ENCODE results near the gene PRKRA. TPM values are rescaled to one million over a fixed set of nuclear protein-coding genes. Genes with fewer than 3 reads are reported as not detected.

PRKRA gene
- total and polyA plus RNA-seq, 2 of the 8 experiments (the other 6 are each of a cell fraction or from before 2014, with no cell fraction given) = 25.4 to 60.4 TPM

GRCh38 chr2:178412047-178412446, 38.9 kb downstream of the PRKRA start:
- no peak overlapping the region for H3K56ac ChIP-seq (replicated peaks; ENCODE audit: insufficient read length, low read depth, low read length)
- H3K27me3 ChIP-seq (replicated peaks in 1 of 4; ENCODE audit: control insufficient read depth in 3 of 4, extremely low read depth in 1 of 4, insufficient read depth in 3 of 4, low read length in 3 of 4) = no peaks in the 10 kb centered on the region
- no peak overlapping the region for H3K4ac ChIP-seq (replicated peaks; ENCODE audit: insufficient read length, low read depth, low read length)
- H2AFZ ChIP-seq (ENCODE audit: low read length) = no peak overlapping the region
- 88% methylated on average over 3 of the region's 3 CpGs; no CpG with 5 or more reads in 1 of the 2 experiments for WGBS, 2 experiments (ENCODE audit: extremely low coverage in 1 of 2, insufficient coverage in 1 of 2, insufficient read length in 1 of 2, insufficient replicate concordance in 2 of 2, low coverage in 1 of 2, low lambda C conversion rate in 2 of 2, missing lambda C conversion rate in 1 of 2)
- no peak overlapping the region for H2AK5ac ChIP-seq (ENCODE audit: low read depth, low read length)
- no peak overlapping the region for H3K27ac ChIP-seq (ENCODE audit: low read depth, low read length)
- H3K9me3 ChIP-seq (ENCODE audit: insufficient read depth in 2 of 2, low read depth in 1 of 2, low read length in 1 of 2) = no peaks in the 10 kb centered on the region
- no peak overlapping the region for H2BK120ac ChIP-seq (replicated peaks; ENCODE audit: low read depth, low read length)
- no peak overlapping the region for H3K4me2 ChIP-seq (ENCODE audit: insufficient read depth in 1 of 2, low read depth in 2 of 2, low read length in 2 of 2)
- no peak overlapping the region for H4K8ac ChIP-seq (ENCODE audit: extremely low read depth, insufficient read depth, low read length)
- peaks cover 0 to 2% (median 0%) of the 10 kb centered on the region in 4 experiments; a peak in 1 of 7 replicates for H3K4me1 ChIP-seq (replicated peaks in 1 of 4; ENCODE audit: control insufficient read depth in 3 of 4, insufficient read depth in 4 of 4, low read length in 3 of 4)
- ChIA-PET POLR2A (ENCODE audit: partially characterized antibody) (interaction anchor here (2.2 to 3.2 kb wide), 3 partner anchors 9 to 40 kb away, joined by 8 to 30 read pairs (median 15); partner anchors contain the start of genes PJVK and PRKRA), CTCF (ENCODE audit: partially characterized antibody) (interaction anchor here (1.1 to 5.9 kb wide), 5 partner anchors 8 to 300 kb away, joined by 3 to 64 read pairs (median 31); partner anchors contain the start of gene RBM45)
- no peak overlapping the region for H2BK5ac ChIP-seq (ENCODE audit: low read depth, low read length)
- H3K4me3 ChIP-seq (ENCODE audit: extremely low read depth in 1 of 4, insufficient read depth in 2 of 4, low read depth in 3 of 4, low read length in 4 of 4) = no peak overlapping the region
- no peaks in the 10 kb centered on the region for H4K20me1 ChIP-seq (replicated peaks in 1 of 2; ENCODE audit: control insufficient read depth in 1 of 2, insufficient read depth in 2 of 2, low read length in 2 of 2)
- H3K9ac ChIP-seq (replicated peaks in 1 of 4; ENCODE audit: extremely low read depth in 1 of 4, low read depth in 3 of 4, low read length in 3 of 4) = no peak overlapping the region
- H3K79me1 ChIP-seq (ENCODE audit: low read depth, low read length) = no peaks in the 10 kb centered on the region
- no peak overlapping the region for H2BK12ac ChIP-seq (ENCODE audit: low read depth, low read length)
- no peak overlapping the region for H2BK15ac ChIP-seq (ENCODE audit: low read length)
- no peak overlapping the region for H3K18ac ChIP-seq (ENCODE audit: extremely low read depth, low read length)
- FAIRE-seq (no peak), DNase-seq (ENCODE audit: low read depth in 1 of 2, low spot score in 2 of 2) (no peak)
- H3K23me2 ChIP-seq (ENCODE audit: low read depth, low read length) = no peaks in the 10 kb centered on the region; the same call in 1 of the 2 replicates
- no peaks in the 10 kb centered on the region for H3K36me3 ChIP-seq (ENCODE audit: control insufficient read depth in 2 of 4, insufficient read depth in 4 of 4, low read length in 3 of 4)
- H3K14ac ChIP-seq (ENCODE audit: insufficient read length) = no peak overlapping the region
- H2BK20ac ChIP-seq (ENCODE audit: low read length) = no peak overlapping the region
- no peak overlapping the region for H3K23ac ChIP-seq (ENCODE audit: insufficient read length)
- H4K5ac ChIP-seq (ENCODE audit: insufficient read length, low read depth, low read length) = no peak overlapping the region
- H3K79me2 ChIP-seq (ENCODE audit: control insufficient read depth in 1 of 2, insufficient read depth in 2 of 2, low read length in 2 of 2) = no peaks in the 10 kb centered on the region
- no peak overlapping the region for H4K91ac ChIP-seq (replicated peaks; ENCODE audit: insufficient read length, low read length)
- no peak for TF ChIP-seq CBX5 (IDR thresholded peaks at IDR 0.05; ENCODE audit: low read depth, low read length)
- TF ChIP-seq ATF2 (IDR thresholded peaks at IDR 0.05; ENCODE audit: low read length) = no peak
- TF ChIP-seq, protein P1, sequence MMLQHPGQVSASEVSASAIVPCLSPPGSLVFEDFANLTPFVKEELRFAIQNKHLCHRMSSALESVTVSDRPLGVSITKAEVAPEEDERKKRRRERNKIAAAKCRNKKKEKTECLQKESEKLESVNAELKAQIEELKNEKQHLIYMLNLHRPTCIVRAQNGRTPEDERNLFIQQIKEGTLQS (IDR thresholded peaks at IDR 0.05; ENCODE audit: insufficient read depth, low read depth, low read length) = no peak
- no peak for TF ChIP-seq TAF1 (IDR thresholded peaks at IDR 0.05; ENCODE audit: low read depth, low read length)
- TF ChIP-seq SIRT6 (IDR thresholded peaks at IDR 0.05; ENCODE audit: low read length) = no peak
- no peak for TF ChIP-seq SIN3A (conservative IDR thresholded peaks at IDR 0.05 in 1 of 2, IDR thresholded peaks at IDR 0.05 in 1 of 2; ENCODE audit: low read depth in 1 of 2, low read length in 2 of 2)
- no peak for TF ChIP-seq TBP (IDR thresholded peaks at IDR 0.05; ENCODE audit: low read depth, low read length)
- no peak for TF ChIP-seq GABPA (IDR thresholded peaks at IDR 0.05; ENCODE audit: borderline replicate concordance, insufficient read depth, low read length)
- TF ChIP-seq NANOG (IDR thresholded peaks at IDR 0.05; ENCODE audit: insufficient read depth, low read depth, low read length, poor library complexity, severe bottlenecking) = no peak
- no peak for TF ChIP-seq TAF7 (optimal IDR thresholded peaks at IDR 0.05; ENCODE audit: borderline replicate concordance, low read depth, low read length)
- TF ChIP-seq SRF (IDR thresholded peaks at IDR 0.05; ENCODE audit: low read depth, low read length) = no peak
- TF ChIP-seq EGR1 (IDR thresholded peaks at IDR 0.05; ENCODE audit: borderline replicate concordance, low read depth, low read length) = no peak

Data from H1 (cell line).